Measurements from ENCODE around the gene ANKLE2.
"Not testable (repeated sequence)": the region's sequence is repeated elsewhere in the genome, so short reads cannot be mapped to it uniquely, and the experiment has no call there.

The ANKLE2 gene

GRCh38 chr12:132776816-132777568 is 15.4 kb upstream of the ANKLE2 start:
- TF ChIP-seq CTCF (IDR thresholded peaks at IDR 0.05; ENCODE audit: low read depth, low read length), result no peak
- DNase-seq (ENCODE audit: extremely low read depth, low read depth), result no peak

- DNase-seq (ENCODE audit: extremely low read depth, low read depth), result not testable (repeated sequence)
These were observed 14.6 kb upstream of the ANKLE2 start for GRCh38 chr12:132776230-132776625.

GRCh38 chr12:132775502-132776229 is 14.0 kb upstream of the ANKLE2 start:
- TF ChIP-seq CTCF (IDR thresholded peaks at IDR 0.05; ENCODE audit: low read depth, low read length), result no peak
- no peak for DNase-seq (ENCODE audit: extremely low read depth, low read depth)

GRCh38 chr12:132774646-132775275 is 13.1 kb upstream of the ANKLE2 start:
- no peak for DNase-seq (ENCODE audit: extremely low read depth, low read depth)
- TF ChIP-seq CTCF (IDR thresholded peaks at IDR 0.05; ENCODE audit: low read depth, low read length), result no peak

GRCh38 chr12:132774159-132774558 is 12.5 kb upstream of the ANKLE2 start:
- TF ChIP-seq CTCF (IDR thresholded peaks at IDR 0.05; ENCODE audit: low read depth, low read length), result no peak
- DNase-seq (ENCODE audit: extremely low read depth, low read depth), result no peak

GRCh38 chr12:132773077-132773955 is 11.7 kb upstream of the ANKLE2 start:
- no peak for DNase-seq (ENCODE audit: extremely low read depth, low read depth)
- TF ChIP-seq CTCF (IDR thresholded peaks at IDR 0.05; ENCODE audit: low read depth, low read length), result no peak

- no peak for TF ChIP-seq CTCF (IDR thresholded peaks at IDR 0.05; ENCODE audit: low read depth, low read length)
- no peak for DNase-seq (ENCODE audit: extremely low read depth, low read depth)
These were observed 11.0 kb upstream of the ANKLE2 start for GRCh38 chr12:132772606-132773005.
